HG03064 (cell line): ENCODE data around the gene VARS1.
"Not testable (repeated sequence)": the region's sequence is repeated elsewhere in the genome, so short reads cannot be mapped to it uniquely, and the experiment has no call there.

Source experiments
- ATAC-seq: cut with Tn5 transposase; IDR thresholded peaks from one replicate; pipeline ENCODE4 v1.9.1; 2021; ENCODE audit warnings: low read depth; ENCODE audit not compliant: unreplicated experiment

Gene VARS1

DNA sequence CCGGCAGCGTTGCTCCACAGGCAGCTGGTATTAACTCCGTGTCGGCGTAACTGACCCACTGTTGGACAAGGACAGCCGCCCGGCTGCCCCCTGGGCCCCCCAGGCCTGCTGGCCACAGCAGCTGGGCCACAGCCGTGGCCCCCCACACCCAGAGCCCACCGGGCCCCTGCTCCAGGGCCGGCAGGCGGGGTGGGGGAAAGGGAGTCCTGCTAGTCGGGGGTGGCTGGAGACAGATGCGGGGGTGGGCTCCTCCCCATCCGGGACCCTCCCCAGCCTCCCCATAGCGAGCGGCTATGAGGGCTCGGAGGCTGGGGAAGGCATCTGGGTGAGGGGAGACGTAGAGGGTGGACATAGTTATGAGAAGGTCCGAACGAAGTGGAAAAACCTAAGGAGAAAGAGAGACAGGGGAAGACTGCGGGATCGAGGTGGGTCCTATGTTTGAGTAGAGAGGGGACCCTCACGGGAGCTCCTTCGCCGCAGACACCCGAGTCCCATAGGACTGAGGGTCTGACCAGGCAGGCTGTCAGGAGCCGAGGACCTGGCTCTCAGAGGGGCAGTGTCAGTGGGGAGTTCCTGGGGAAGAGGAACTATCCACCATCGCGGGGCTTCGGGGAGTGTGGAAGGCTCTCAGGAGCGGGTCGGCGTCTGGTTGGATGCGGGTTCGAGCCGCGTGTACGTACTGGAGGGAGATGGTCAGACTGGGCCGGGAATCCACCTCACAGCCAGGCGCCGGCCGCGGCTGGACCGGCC lies 511 bp downstream of the VARS1 start:
- ATAC-seq, result peak; percentile 15

DNA sequence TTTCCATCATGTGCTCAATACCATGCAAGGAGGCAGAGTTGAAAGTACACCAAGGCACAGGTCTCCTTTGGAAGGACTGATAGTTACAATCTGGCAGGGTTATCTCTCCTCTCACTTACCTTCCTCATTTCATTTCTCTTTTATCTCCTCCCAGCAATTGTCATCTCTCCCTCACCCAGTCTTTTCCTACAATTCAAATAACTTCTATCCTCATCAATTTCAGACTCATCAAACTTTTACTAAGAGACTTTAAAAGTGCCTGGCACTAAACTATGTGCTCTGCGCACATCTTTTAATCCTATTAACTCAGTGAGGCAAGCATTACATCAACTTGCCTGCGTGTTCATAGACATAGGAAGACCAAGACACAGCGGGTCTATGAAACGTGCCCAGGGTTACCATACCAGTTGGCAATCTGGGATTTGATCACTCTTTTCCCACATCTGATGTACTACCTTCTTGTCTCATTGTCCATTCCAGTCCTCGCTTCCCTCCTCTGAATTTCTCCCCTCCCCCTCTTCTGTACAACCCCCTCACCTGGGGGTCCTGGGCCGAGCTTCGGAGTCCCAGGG lies 1.2 kb downstream of the VARS1 start:
- no peak for ATAC-seq

DNA sequence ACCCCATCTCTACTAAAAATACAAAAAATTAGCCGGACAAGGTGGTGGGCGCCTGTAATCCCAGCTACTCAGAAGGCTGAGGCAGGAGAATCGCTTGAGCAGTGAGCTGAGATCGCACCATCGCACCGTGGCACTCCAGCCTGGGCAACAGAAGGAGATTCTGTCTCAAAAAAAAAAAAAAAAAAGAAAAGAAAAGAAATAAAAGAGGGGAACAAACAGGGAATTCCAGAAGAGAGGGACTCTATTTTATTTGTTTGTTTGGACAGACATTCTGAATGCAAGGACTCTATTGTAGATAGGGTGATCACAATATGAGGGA lies 1.7 kb downstream of the VARS1 start:
- not testable (repeated sequence) for ATAC-seq

DNA sequence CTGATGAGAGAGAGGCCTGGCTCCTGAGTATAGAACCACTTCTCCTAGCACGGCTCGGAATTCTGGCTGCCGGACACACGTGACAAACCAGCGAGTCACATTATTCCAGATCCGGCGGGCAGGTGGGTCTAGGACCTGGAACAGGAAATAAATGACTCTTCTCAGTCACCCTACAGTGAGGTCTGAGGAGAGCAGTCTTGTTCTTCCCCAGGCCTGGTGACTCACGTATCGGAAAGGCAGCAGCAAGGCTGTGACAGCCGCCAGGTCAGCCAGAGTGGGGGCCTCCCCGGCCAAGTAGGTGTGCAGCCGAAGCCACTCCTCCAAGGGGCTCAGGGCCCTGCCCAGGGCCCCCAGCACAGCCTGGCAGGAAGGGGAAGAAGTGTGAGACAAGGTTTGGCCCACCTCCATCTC lies 2.8 kb downstream of the VARS1 start:
- ATAC-seq, result no peak

DNA sequence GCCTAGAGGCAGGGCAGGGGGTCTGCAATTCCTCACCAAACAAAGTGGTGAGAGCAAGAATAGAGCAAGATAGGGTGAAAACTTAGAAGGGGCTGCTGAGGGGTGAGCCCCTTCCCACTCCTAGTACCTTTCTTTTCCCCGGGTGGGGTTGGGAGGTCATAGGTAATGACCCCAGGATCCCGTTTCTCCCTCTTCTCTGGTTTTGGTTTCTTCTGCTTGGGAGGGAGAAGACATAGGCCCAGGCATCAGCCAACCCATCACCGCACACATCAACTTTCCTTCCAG lies 3.5 kb downstream of the VARS1 start:
- ATAC-seq, result no peak

DNA sequence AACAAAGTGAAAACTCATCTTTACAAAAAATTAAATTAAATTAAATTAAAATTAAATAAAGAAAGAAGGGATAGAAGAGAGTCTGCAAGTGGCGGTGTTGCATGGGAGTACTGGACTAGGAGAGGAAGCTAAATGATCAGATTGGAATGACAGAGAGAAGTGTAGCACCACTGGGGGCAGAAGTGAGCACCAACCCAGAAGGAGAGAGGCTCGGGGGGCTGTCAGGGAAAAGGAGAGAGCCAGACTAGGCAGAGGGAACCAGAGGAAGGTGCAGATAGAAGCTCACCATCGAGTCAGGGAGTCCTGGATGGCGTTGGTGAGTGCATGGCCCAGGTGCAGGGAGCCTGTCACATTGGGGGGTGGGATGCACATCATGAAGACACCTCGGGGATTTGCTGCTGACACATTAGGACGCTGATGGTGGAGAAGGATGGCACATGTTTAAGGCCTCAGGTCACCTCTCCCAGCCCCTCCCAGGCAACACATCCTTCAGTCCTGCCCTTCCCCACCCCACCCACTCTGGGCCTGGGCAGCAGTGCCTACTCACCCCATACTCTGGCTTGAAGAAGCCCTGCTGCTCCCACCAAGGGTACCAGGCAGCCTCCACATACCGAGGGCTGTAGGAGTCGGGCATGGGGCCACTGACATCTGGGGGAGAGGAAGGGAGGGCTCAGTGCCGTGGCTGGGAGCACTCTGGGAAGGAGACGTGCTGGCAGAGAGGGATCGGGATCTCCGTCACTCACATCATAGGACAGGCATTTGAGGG lies 4.0 kb downstream of the VARS1 start:
- no peak for ATAC-seq

DNA sequence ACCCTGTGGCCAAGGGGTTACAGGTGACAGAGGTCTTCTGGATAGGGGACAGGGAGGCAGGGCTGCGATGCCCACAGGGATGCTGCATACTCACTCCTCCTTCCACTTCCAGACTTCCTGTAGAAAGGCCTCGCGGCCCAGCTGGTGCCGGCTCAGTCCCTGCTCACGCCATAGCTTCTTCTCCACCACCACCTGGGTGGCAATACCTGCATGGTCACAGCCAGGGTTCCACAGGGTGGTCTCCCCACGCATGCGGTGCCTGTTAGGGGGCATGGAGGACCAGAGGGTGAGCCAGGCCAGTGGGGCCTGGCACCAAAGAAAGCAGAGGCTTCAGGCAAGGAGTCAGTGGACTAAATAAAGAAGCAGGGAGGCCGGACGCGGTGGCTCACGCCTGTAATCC lies 10.1 kb downstream of the VARS1 start:
- ATAC-seq, result no peak

DNA sequence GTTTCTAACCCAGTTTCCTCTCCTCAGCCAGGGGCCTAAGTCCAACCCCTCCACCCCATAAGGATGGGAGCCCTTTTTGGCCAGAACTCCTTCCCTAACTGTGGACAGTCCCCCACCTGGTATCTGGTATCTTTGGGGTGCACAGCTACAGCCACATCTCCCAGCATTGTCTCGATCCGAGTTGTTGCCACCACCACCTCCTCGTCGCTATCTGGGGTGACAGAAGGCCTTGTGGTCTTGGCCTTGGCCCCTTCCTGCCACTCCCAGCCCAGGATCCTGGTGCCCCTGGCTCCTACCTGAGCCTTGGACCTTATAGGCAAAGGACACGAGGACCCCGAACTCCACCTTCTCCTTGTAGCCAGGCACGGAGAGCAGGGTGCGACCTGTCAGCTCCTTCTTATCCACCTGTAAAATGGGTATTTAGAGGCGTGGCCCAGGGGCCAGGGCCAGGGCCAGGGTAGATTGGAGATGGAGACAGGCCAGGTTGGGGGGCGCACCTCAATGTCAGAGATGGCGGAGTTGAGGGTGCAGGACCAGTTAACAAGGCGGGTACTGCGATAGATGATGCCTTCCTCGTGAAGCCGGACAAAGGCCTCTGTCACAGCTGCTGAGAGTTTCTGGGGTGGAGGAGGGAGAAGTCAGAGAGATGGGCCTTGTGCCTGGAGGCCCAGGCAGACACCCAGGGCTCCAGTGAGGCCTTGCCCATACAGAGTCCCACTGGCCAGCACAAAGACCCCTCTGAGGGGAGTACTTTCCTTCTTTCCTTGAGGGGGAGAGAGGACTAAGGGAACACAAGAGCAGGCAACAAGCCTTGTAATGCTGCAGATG lies 11.2 kb downstream of the VARS1 start:
- no peak for ATAC-seq

DNA sequence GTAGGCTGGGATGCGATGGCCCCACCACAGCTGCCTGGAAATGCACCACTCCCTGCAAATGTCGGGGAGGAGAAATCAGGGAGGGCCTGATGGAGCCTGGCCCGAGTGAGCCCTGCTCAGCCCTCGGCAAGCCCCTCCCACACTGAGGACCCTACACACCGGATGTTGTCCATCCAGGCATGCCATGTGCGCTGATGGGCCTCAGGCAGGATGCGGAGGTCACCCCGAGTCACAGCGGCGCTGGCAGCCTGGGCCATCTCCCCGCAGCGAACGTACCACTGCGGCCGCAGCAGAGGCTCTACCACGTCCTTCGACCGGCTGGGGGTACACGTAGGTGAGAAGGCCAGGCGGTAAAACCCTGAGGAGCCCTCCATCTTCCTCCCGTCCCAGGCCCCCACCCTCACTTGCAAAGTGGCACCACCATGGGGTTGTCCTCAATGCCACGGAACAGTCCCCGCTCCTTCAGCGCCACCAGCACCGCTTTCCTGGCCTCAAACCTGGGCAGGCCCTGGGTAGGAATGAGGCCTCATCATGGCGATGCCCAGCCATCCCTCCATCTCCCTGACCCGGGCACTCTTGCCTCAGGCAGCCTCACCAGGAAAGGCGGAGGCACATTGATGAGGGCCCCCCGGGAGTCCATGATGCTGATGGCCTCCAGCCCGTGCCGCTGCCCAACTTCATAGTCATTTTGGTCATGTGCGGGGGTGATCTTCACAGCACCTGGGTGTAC lies 13.3 kb downstream of the VARS1 start:
- ATAC-seq, result no peak

DNA sequence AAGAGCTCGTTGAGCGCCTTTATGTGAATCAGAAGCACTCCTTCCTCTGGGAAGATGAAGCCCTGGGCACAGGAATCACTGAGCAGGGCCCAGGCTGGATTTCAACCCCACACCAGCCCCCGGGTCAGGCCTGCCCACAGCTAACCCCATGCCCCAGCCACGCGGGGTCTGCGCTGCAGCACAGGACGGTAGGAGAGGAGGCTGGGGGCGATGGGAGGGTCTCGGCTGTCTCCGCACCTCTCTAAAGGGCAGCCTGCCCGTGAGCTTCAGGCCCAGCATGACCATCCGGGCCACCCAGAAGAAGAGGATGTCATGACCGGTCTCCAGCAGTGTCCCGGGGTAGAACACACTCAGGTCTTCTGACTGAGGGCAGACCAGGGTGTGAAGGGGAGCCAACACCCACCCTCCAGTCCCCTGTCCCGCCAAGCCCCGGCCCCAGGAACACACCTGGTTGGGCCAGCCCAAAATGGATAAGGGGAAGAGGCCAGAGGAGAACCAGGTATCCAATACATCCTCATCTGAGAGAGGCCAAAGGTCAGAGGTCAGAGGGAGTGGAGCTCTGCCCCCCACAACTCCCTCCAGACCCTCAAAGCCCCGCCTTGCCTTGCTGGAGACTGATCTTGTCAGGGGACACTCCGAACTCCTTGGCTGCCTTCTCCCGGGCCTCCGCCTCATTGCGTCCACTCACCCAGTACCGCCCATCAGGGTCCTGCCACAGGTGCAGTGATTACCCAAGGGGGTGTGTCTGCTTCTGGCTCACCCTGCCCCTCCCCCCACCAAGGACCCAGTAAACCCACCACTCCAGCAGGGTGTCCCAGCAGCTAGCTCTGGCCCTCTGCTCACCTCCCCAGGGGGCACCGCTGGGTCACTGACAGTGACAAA lies 14.1 kb downstream of the VARS1 start:
- no peak for ATAC-seq

DNA sequence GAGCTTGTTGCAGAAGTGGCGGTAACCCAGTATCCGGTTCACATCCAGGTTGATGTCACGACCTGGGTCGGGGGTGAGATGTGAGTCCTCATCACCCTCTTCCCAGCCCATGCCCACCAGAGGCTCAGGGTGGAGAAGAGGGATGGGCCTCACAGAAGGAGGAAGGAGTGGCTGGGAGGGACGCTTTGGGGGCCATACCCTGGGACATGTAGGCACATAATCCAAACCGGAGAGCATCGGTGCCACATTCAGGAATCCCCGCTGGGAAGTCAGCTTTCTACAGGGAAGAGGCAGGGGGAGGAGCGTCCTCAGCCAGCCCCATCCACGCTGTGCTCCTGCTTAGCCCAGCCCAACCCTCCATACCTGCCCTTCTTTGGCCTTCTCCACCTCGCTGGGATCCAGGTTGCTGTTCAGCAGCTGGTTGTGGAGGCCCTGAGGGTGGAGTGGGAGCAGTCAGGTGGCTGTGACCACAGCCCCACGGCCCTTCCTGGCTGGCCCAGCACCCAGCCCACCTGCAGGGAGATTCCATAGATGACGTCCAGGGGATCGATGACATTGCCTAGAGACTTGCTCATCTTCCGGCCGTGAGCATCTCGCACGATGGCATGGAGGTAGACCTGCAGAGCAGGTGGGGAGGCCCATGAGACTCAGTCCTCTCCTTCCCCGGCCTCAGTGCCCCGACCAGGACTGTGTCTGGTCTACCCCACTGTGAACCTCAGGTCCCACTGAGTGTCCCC lies 14.9 kb downstream of the VARS1 start:
- ATAC-seq, result no peak

DNA sequence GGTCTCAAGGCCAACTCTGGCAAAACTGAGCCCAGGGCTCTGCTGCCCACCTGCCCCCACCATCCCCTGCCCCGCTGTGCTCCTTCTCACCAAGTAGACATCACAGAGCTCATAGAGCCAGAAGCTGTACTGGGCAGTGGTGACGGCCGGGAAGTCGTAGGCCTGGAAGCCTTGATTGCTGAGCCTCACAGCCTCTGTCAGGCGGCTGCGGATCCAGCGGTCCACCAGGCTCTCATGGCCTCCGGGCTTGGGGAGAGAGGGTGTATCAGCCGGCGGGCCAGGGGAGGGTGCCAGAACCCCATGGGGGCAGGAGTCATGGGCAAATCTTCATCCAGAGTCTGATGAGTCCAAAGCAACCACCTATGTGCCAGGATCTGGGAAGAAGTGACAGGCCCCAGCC lies 15.6 kb downstream of the VARS1 start:
- no peak for ATAC-seq

DNA sequence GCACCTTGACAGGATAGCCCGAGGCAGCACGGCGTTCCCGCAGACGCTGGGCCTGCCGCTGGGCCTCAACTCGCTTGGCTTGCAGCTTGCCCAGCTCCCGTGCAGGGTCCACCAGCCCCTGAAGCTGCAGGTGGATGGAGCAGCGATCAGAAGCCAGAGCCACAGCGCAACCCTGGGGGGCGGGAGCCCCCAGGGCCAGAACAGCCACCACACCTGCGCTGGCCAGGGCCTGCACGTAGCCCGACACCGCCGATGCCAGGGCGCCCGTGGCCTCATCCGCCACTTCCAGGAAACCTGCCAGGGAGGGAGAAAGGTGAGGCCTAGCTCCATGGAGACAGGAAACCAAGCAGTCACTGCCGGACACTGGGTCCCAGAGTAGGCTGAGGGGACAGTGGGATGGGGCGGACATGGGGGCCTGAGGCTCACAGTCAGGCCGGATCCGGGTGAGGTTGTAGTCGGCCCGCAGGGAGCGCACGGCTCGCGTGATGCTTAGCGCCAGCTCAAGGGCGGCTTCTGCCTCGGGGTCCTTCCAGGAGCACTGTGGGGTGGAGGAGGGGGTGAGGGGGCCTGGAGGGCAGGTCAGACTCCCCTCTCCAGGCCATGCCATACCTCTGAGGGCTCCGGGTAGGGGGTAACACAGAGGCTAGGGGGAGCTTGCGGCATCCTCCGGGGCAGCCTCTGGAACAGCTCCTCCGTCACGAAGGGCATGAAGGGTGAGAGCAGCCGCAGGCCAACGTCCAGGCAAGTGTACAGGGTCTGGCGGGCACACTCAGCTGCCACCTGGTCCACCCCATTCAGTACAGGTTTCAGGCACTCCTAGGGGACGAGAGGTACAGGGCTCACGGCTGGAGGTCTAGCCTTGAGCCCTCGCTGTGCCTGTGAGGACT lies 16.3 kb downstream of the VARS1 start:
- no peak for ATAC-seq

DNA sequence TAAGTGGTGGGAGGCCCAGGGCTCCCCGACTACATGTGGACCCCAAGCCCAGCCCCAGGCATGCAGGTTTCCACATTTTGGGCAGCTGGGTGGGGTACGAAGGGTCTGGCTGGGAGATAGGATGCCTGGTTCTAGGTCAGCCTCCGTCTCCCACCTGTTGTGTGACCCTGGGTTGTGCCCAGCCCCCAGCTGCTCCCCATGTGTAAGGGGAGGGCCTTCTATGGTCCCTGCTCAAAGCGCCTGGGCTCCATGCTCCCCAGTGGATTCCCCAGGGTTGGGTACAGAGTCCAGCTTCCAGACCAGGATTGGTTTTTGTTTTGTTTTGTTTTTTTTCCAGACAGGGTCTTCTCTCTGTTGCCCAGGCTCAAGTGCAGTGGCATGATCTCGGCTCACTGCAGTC lies 17.4 kb downstream of the VARS1 start:
- no peak for ATAC-seq

DNA sequence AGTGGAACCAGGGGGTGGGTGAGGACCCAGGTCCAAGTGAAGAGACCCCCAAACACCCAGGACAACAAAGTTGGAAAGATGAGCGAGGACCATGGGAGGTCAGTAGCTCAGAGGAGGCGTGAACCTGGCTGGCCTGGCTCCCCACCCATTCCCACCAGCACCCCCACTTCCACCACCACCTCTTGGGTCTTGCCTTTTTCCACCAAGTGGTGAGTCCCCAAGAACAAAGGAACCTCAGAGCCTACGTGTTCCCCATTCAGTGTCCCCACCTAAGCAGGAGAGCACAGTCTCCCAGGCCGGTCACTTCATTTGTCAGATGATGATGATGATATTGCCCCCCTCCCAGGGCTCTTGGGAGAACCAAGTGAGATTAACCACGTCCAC lies 17.9 kb downstream of the VARS1 start:
- ATAC-seq, result no peak

DNA sequence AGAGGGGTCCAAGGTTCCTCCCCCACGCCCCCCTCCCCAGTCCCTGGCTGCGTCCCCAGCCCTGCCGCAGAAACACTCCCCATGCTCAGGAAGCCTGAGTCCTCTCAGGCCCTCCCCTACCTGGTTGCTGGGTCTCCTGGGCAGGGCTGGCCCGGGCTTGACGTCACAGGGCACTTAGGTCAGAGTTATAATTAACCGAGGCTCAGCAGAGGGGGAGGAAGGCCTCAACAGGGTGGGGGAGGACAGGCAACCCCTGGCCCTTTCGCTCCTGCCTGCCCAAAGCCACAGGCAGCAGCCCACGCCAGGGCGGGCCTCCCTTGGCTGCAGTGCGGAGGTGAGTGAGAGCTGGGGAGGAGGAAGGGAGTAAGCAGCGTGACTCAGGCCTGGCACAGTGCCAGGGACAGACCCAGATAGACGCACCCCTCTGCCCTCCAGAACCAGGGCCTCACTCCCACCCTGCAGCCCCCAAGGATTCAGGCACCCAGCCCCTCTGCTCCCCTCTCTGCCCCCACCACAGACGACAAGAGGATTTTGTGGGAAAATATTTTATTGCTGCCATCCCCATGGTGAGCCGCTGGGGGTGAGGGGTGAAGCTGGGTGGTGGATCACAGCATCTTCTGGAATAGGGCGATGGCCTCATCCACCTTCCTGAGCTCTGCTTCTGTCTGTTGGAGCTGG lies 18.4 kb downstream of the VARS1 start, which contains the start of gene VWA7:
VWA7 (minus strand) TSS at position 340 of the 678 bp plus-strand sequence. CDS start 549 bp downstream, outside the sequence.
- no peak for ATAC-seq

DNA sequence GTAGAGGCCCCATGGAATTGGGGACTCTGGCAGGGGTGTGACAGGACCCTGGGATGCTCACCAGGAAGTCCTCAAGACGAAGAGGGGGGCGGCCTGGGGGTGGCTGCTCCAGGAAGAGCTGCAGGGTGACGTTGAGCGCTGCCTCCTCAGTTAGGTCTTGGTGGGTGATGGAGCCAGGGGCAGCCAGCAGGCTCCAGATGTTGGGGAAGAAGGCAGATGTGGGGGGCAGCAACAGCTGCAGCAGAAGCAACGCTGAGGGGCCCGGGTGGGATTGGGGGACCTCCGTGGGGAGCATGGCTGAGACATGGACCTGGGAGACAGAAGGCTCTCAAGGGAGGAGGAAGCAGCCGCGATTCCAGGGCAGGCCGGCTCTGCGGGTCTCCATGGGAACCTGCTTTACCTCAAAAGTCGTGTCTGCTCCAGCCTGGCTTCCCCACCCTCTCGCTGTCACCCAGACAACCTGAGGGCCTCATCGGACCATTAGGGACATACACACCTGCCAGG lies 19.0 kb downstream of the VARS1 start:
- ATAC-seq, result no peak
